Skeletal muscle satellite cell (primary cell): ENCODE data around the gene PIM3.

Experiments
- H3K27me3 ChIP-seq: 2 replicates; pipeline ENCODE4 v1.7.0; 2013; ENCODE audit warnings: low read length; ENCODE audit not compliant: control insufficient read depth, insufficient read depth
- H3K36me3 ChIP-seq: 2 replicates; pipeline ENCODE4 v1.7.0; 2013; ENCODE audit warnings: mild to moderate bottlenecking, control low read depth, low read length; ENCODE audit not compliant: insufficient read depth
- H3K4me1 ChIP-seq: 2 replicates; pipeline ENCODE4 v1.7.0; 2013; ENCODE audit warnings: low read length; ENCODE audit not compliant: control insufficient read depth, insufficient read depth
- H3K4me2 ChIP-seq: 2 replicates; pipeline ENCODE4 v1.7.0; 2013; ENCODE audit warnings: mild to moderate bottlenecking, low read length
- H3K4me3 ChIP-seq: 2 replicates; pipeline ENCODE4 v1.7.0; 2013; ENCODE audit warnings: low read length
- H3K9ac ChIP-seq: 2 replicates; pipeline ENCODE4 v1.7.0; 2013; ENCODE audit warnings: mild to moderate bottlenecking, low read depth, low read length, moderate library complexity
- H3K9me3 ChIP-seq: replicated peaks from 2 replicates; pipeline ENCODE4 v1.7.0; 2013; ENCODE audit warnings: mild to moderate bottlenecking, control low read depth, low read length

PIM3 gene

DNA sequence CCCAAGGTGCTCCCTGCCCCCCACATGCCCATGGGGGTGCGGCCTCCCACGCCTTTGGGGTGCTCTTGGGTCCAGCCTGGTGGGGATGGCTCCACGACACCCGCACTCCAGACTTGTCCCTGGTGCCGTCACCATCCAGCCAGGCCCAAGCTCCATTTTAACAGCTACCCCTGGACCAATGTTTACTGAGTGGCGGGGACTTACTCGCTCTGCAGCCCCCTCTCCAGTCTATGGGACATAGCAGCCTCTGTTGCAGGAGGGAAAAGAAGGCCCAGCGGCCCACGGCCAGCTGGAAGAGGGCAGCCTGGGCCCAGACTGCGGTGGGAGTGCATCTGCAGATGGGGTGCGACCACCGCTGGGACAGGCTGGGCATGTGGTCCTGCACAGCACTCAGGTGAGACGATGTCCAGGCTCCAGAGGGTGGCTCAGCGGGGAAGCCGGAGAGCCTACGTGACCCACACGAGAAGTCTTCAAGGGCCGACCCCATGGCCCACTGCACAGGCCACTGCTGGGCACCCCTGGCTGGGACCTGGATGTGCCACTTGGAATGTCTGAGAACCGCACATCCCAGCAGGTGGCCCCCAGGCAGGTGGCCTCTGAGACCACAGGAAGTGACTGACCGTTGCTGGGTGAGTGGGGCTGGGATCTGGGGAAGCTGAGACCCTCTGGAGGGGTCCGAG lies 33.9 kb downstream of the PIM3 start:
- H3K27me3 ChIP-seq, result no peaks in the 10 kb centered on the region
- H3K9me3 ChIP-seq, result no peaks in the 10 kb centered on the region
- H3K9ac ChIP-seq, result no peak overlapping the region
- no peaks in the 10 kb centered on the region for H3K4me1 ChIP-seq
- no peak overlapping the region for H3K4me2 ChIP-seq
- H3K4me3 ChIP-seq, result no peak overlapping the region
- no peaks in the 10 kb centered on the region for H3K36me3 ChIP-seq

GRCh38 chr22:49995041-49995360 lies 34.4 kb downstream of the PIM3 start:
- no peaks in the 10 kb centered on the region for H3K36me3 ChIP-seq
- H3K9me3 ChIP-seq, result no peaks in the 10 kb centered on the region
- no peak overlapping the region for H3K4me2 ChIP-seq
- H3K4me3 ChIP-seq, result no peak overlapping the region
- no peaks in the 10 kb centered on the region for H3K4me1 ChIP-seq
- H3K27me3 ChIP-seq, result peaks cover 1% of the 10 kb centered on the region
- H3K9ac ChIP-seq, result no peak overlapping the region

DNA sequence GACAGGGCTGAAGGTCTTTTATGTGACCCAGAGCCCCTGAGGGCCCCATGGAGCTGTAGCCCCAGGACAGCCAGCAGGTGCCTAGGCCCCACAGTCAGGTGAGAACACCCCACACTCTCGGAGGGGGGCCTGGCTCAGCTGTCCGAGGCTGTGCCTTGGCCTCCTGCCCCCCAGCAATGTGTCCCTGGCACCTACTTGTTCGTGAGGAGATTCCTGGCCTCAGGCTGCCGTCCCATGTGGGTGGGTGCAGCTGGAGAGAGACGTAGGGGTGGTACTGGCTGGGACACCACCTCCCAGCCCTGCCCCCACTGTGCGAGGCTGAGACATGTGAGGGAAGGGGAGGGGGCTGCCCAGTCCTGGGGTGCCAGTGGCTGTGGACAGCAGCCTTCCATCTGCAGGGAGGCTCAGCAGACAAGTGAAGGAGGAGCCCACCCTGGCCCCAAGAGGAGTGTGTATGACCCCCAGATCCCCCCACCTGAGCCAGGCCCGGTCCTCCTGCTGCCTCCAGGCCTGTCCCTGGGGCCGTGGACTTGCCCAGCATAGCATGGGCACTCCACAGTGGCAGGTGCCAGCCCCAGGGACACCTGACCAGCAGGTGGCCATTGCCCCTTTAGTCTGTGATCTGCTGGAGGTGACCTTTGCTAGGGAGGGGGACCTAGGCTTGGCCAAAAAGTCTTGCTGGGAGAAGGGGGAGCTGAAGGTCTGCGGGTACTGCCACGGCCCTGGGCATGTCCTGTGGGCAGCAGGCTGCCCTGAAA lies 35.0 kb downstream of the PIM3 start:
- H3K4me2 ChIP-seq, result no peak overlapping the region
- H3K27me3 ChIP-seq, result peaks cover 7% of the 10 kb centered on the region
- no peaks in the 10 kb centered on the region for H3K9me3 ChIP-seq
- no peak overlapping the region for H3K9ac ChIP-seq
- H3K4me3 ChIP-seq, result no peak overlapping the region
- H3K36me3 ChIP-seq, result no peaks in the 10 kb centered on the region
- H3K4me1 ChIP-seq, result no peaks in the 10 kb centered on the region

- Histone ChIP-seq H3K4me2 (no peak overlapping the region), H3K36me3 (no peaks in the 10 kb centered on the region), H3K9me3 (no peaks in the 10 kb centered on the region), H3K4me1 (no peaks in the 10 kb centered on the region), H3K4me3 (no peak overlapping the region), H3K27me3 (peaks cover 8% of the 10 kb centered on the region), H3K9ac (no peak overlapping the region)
These were observed 35.5 kb downstream of the PIM3 start for GRCh38 chr22:49996119-49996517.

GRCh38 chr22:49996518-49997250 lies 36.1 kb downstream of the PIM3 start:
- Histone ChIP-seq H3K4me2 (no peak overlapping the region), H3K9me3 (no peaks in the 10 kb centered on the region), H3K27me3 (peaks cover 8% of the 10 kb centered on the region), H3K4me1 (no peaks in the 10 kb centered on the region), H3K9ac (no peak overlapping the region), H3K36me3 (no peaks in the 10 kb centered on the region), H3K4me3 (no peak overlapping the region)

- H3K36me3 ChIP-seq, result no peaks in the 10 kb centered on the region
These were observed 36.7 kb downstream of the PIM3 start for GRCh38 chr22:49997251-49997599.

GRCh38 chr22:49997932-49998717 lies 37.6 kb downstream of the PIM3 start:
- Histone ChIP-seq H3K9ac (no peak overlapping the region), H3K4me3 (no peak overlapping the region), H3K36me3 (no peaks in the 10 kb centered on the region), H3K4me1 (no peaks in the 10 kb centered on the region), H3K27me3 (peaks cover 10% of the 10 kb centered on the region), H3K9me3 (no peaks in the 10 kb centered on the region), H3K4me2 (no peak overlapping the region)

More at GRCh38 chr22:49997251-49997599, 36.7 kb downstream of the PIM3 start:
- Histone ChIP-seq H3K9me3 (no peaks in the 10 kb centered on the region), H3K4me2 (no peak overlapping the region), H3K9ac (no peak overlapping the region), H3K27me3 (peaks cover 8% of the 10 kb centered on the region), H3K4me3 (no peak overlapping the region), H3K4me1 (no peaks in the 10 kb centered on the region)

DNA sequence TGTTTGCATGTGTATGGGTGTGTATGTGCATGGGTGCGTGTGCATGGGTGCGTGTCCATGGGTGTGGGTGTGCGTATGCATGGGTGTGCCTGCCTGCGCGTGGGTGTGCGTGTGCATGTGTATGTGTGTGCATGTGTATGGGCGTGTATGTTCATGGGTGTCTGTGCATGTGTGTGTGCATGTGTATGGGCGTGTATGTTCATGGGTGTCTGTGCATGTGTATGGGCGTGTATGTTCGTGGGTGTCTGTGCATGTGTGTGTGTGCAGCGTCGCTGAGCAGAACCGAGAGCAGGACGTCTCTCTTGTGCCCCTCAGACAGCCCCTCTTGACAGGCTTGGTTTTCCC lies 38.1 kb downstream of the PIM3 start:
- Histone ChIP-seq H3K4me1 (no peaks in the 10 kb centered on the region), H3K36me3 (no peaks in the 10 kb centered on the region), H3K9me3 (no peaks in the 10 kb centered on the region), H3K4me2 (no peak overlapping the region), H3K27me3 (peaks cover 10% of the 10 kb centered on the region), H3K4me3 (no peak overlapping the region), H3K9ac (no peak overlapping the region)

DNA sequence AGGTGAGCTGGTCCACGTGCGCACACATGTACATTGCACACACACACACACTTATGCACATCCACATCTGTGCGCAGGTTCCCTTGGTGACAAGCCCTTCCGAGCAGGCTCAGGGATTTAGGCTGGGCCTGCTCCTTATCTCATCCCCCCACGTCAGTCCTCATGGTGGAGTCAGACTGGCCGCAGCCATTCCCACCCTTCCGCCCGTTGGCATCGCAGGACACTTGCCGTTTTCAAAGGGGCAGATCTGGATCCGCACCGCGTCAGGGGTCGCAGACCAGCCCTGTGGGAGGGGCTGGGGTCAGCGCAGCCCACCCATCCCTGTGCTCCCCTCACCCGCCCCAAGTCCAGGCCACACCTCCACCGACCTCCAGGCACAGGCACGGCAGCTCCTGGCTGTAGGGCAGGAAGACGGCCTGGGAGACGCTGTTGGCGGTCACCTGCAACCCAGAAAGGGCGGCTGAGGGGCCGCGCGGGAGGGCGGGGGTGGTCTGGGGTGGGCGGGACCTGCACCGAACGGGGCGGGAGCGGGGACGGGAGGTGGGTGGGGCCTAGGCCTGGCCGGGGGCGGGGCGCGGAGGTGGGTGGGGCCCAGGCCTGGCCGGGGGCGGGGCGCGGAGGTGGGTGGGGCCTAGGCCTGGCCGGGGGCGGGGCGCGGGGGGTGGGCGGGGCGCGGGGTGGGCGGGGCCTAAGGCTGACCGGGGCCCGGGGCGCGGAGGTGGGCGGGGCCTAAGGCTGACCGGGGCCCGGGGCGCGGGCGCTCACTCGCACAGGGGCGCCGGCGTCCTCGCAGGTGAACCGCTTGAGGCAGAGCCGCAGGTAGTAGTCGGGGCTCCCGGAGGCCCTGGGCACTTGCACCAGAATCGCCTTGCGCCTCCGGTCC lies 38.7 kb downstream of the PIM3 start:
- Histone ChIP-seq H3K36me3 (no peaks in the 10 kb centered on the region), H3K4me2 (no peak overlapping the region), H3K4me1 (no peaks in the 10 kb centered on the region), H3K9me3 (no peaks in the 10 kb centered on the region), H3K27me3 (peaks cover 10% of the 10 kb centered on the region), H3K9ac (no peak overlapping the region), H3K4me3 (no peak overlapping the region)

DNA sequence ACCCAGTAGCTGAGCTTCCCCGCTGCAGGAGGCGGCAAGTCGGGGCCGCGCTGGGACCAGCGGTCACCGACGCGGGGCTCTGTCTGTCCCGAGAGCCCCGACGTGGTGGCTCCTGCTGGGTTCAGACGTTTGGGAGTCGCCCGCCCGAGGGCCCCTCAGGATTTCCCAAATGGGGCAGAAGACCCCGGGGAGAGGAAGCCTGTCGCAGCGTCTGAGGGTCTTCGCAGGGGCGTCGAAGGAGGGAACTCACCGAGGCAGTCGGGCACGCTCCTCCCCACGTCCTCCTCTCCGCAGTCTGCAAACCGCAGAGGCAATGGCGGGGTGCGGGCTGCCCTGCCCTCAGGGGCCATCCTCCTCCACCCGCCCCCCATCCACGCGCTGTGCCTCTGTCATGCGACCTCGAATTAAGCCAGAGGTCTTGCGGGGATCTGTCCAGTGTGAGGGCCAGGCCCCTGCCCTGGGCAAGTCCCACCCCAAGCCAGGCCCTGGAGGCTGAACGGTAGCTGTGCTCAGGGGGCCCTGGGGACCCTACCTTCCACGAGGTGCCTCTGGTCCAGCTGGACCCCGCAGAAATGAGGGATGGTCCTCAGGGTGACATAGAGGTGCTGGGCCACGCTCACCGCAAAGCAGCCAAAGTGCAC lies 39.5 kb downstream of the PIM3 start:
- H3K9ac ChIP-seq, result no peak overlapping the region

More for the DNA sequence above, 39.5 kb downstream of the PIM3 start:
- no peaks in the 10 kb centered on the region for H3K9me3 ChIP-seq
- H3K4me1 ChIP-seq, result no peaks in the 10 kb centered on the region
- no peaks in the 10 kb centered on the region for H3K36me3 ChIP-seq
- no peak overlapping the region for H3K4me3 ChIP-seq
- H3K27me3 ChIP-seq, result peaks cover 14% of the 10 kb centered on the region
- no peak overlapping the region for H3K4me2 ChIP-seq
